Smooth muscle cell (in vitro differentiated cells): ENCODE results near the gene MBD6. TPM values are rescaled to one million over a fixed set of nuclear protein-coding genes. Genes with fewer than 3 reads are reported as not detected.

Experiments used
- DNase-seq: peaks from one replicate; lab custom pipeline; 2025; ENCODE audit not compliant: unreplicated experiment; lab: John Stamatoyannopoulos, UW
- H2AFZ ChIP-seq: fragments of 200-600 bp; sonication (generic); 2 replicates; pipeline ENCODE4 v1.6.0; 2016; ENCODE audit warnings: antibody characterized with exemption, low read depth, mild to moderate bottlenecking
- H3F3A ChIP-seq: fragments of 200-600 bp; sonication (generic); 2 replicates; pipeline ENCODE4 v1.6.0; 2017; ENCODE audit warnings: antibody characterized with exemption, low read depth
- H3K27ac ChIP-seq: fragments of 200-600 bp; sonication (generic); 2 replicates; pipeline ENCODE4 v1.5.1; 2016; ENCODE audit warnings: low read depth, mild to moderate bottlenecking
- H3K27me3 ChIP-seq: fragments of 200-600 bp; sonication (generic); 2 replicates; pipeline ENCODE4 v1.6.1; 2016; ENCODE audit warnings: low read depth, mild to moderate bottlenecking
- H3K36me3 ChIP-seq: fragments of 200-600 bp; sonication (generic); 2 replicates; pipeline ENCODE4 v1.5.1; 2016; ENCODE audit warnings: low read depth
- H3K4me1 ChIP-seq: fragments of 200-600 bp; sonication (generic); 2 replicates; pipeline ENCODE4 v1.5.1; 2016; ENCODE audit warnings: low read depth
- H3K4me2 ChIP-seq: fragments of 200-600 bp; sonication (generic); 2 replicates; pipeline ENCODE4 v1.6.0; 2016; ENCODE audit warnings: mild to moderate bottlenecking
- H3K4me3 ChIP-seq: fragments of 200-600 bp; sonication (generic); 2 replicates; pipeline ENCODE4 v1.5.1; 2016; ENCODE audit warnings: mild to moderate bottlenecking
- H3K79me2 ChIP-seq: fragments of 200-600 bp; sonication (generic); 2 replicates; pipeline ENCODE4 v1.6.0; 2016; ENCODE audit warnings: low read depth, mild to moderate bottlenecking
- H3K9ac ChIP-seq: fragments of 200-600 bp; sonication (generic); 2 replicates; pipeline ENCODE4 v1.6.0; 2016; ENCODE audit warnings: low read depth
- H3K9me3 ChIP-seq: fragments of 200-600 bp; sonication (generic); replicated peaks from 2 replicates; pipeline ENCODE4 v1.5.1; 2016; ENCODE audit warnings: low read depth
- H4K20me1 ChIP-seq: fragments of 200-600 bp; sonication (generic); 2 replicates; pipeline ENCODE4 v1.6.0; 2016; ENCODE audit warnings: low read depth
- WGBS: methylation state at CpG from one replicate; pipeline ENCODE4 v1.1.7; 2016; ENCODE audit warnings: low lambda C conversion rate; 5-methylcytosine and 5-hydroxymethylcytosine counted together
- polyA plus RNA-seq: library from polyadenylated mRNA; unstranded; fragments of >200 nt; fragmentation: Nextera tagmentation; extraction: Ambion mirVana; gene quantifications from 2 replicates; pipeline ENCODE4 v1.2.1, GENCODE V29; 2016
- total RNA-seq: library from RNA; depleted of rRNA; stranded (reverse); fragments of >200 nt; gene quantifications from 2 replicates; pipeline ENCODE4 v1.2.3, GENCODE V29; 2014
- TF ChIP-seq, protein P1 (sequence below): fragments of 200-600 bp; sonication (generic); IDR thresholded peaks from 2 replicates; pipeline ENCODE4 v1.5.1; 2017; ENCODE audit warnings: borderline replicate concordance, mild to moderate bottlenecking, antibody characterized with exemption; ENCODE audit not compliant: insufficient read depth, poor library complexity, severe bottlenecking

Gene MBD6
- total and polyA plus RNA-seq, 2 experiments from 2014 or later = 3.7 to 11.7 TPM

GRCh38 chr12:57521525-57522010 is 1.1 kb upstream of the MBD6 start:
- peaks cover 50% of the 10 kb centered on the region for H3K79me2 ChIP-seq
- peak overlapping the region; percentile 97 for H3K4me3 ChIP-seq
- TF ChIP-seq, protein P1, sequence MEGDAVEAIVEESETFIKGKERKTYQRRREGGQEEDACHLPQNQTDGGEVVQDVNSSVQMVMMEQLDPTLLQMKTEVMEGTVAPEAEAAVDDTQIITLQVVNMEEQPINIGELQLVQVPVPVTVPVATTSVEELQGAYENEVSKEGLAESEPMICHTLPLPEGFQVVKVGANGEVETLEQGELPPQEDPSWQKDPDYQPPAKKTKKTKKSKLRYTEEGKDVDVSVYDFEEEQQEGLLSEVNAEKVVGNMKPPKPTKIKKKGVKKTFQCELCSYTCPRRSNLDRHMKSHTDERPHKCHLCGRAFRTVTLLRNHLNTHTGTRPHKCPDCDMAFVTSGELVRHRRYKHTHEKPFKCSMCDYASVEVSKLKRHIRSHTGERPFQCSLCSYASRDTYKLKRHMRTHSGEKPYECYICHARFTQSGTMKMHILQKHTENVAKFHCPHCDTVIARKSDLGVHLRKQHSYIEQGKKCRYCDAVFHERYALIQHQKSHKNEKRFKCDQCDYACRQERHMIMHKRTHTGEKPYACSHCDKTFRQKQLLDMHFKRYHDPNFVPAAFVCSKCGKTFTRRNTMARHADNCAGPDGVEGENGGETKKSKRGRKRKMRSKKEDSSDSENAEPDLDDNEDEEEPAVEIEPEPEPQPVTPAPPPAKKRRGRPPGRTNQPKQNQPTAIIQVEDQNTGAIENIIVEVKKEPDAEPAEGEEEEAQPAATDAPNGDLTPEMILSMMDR = no peak
- DNase-seq = peak; percentile 35
- peaks cover 55% of the 10 kb centered on the region for H3F3A ChIP-seq
- no peaks in the 10 kb centered on the region for H3K36me3 ChIP-seq
- H3K27ac ChIP-seq = peak overlapping the region; percentile 97
- peak overlapping the region; percentile 44 for H2AFZ ChIP-seq
- 24% methylated on average over 17 of the region's 17 CpGs for WGBS
- H3K4me1 ChIP-seq = peaks cover 34% of the 10 kb centered on the region
- peak overlapping the region; percentile 92 for H3K4me2 ChIP-seq
- H3K9ac ChIP-seq = peak overlapping the region; percentile 91
- no peaks in the 10 kb centered on the region for H3K9me3 ChIP-seq
- H3K27me3 ChIP-seq = no peaks in the 10 kb centered on the region
- peaks cover 61% of the 10 kb centered on the region for H4K20me1 ChIP-seq

DNA sequence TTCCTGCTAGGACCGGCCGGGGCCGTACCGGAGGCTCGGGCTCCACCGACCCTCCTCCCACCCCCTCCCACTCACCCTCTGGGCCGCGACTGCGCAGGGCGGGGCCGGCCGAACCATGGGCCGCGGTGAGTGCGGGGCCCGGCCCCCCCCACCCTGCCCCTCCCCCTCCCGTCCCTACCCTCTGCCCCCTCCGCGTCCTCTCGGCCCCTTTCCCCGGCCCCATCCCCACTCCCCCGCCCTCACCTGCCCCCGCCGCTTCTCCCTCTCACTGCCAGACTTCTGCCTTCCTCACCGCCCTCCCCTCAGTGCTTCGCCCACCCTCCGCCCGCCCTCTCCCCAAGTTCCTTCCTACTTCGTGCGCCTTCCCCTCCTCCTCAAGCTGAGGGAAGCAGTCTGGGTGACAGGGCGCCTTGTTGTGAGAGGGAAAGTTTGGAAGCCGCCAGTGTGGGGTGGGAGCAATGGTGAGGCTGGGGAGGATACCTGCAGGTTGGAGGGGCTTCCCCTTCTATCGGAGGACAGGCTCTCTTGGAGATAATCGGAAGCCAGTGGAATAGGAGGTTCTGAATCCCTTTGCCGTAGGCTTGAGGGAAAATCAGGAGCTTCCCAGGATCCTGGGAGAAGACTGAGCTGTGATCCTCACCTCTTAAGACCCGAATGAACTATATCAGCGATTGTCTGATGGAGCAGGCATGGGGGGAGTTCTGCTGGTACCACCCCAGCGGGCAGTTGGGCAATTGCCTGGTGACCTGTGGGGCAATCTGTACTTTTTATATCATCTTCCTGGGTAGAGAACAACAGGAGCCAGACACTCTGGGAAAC is 472 bp downstream of the MBD6 start:
- H3K27ac ChIP-seq = peak overlapping the region; percentile 97
- peak overlapping the region; percentile 97 for H3K4me3 ChIP-seq
- H3K4me1 ChIP-seq = peaks cover 34% of the 10 kb centered on the region
- H3K79me2 ChIP-seq = peaks cover 46% of the 10 kb centered on the region
- 2% methylated on average over 15 of the region's 38 CpGs for WGBS
- peak overlapping the region; percentile 92 for H3K4me2 ChIP-seq
- H3K27me3 ChIP-seq = no peaks in the 10 kb centered on the region
- DNase-seq = peak; percentile 64
- no peaks in the 10 kb centered on the region for H3K9me3 ChIP-seq
- no peaks in the 10 kb centered on the region for H3K36me3 ChIP-seq
- no peak overlapping the region for H2AFZ ChIP-seq
- peak overlapping the region; percentile 81 for H3K9ac ChIP-seq
- H3F3A ChIP-seq = peaks cover 39% of the 10 kb centered on the region
- TF ChIP-seq, protein P1 = no peak
- peaks cover 51% of the 10 kb centered on the region for H4K20me1 ChIP-seq

DNA sequence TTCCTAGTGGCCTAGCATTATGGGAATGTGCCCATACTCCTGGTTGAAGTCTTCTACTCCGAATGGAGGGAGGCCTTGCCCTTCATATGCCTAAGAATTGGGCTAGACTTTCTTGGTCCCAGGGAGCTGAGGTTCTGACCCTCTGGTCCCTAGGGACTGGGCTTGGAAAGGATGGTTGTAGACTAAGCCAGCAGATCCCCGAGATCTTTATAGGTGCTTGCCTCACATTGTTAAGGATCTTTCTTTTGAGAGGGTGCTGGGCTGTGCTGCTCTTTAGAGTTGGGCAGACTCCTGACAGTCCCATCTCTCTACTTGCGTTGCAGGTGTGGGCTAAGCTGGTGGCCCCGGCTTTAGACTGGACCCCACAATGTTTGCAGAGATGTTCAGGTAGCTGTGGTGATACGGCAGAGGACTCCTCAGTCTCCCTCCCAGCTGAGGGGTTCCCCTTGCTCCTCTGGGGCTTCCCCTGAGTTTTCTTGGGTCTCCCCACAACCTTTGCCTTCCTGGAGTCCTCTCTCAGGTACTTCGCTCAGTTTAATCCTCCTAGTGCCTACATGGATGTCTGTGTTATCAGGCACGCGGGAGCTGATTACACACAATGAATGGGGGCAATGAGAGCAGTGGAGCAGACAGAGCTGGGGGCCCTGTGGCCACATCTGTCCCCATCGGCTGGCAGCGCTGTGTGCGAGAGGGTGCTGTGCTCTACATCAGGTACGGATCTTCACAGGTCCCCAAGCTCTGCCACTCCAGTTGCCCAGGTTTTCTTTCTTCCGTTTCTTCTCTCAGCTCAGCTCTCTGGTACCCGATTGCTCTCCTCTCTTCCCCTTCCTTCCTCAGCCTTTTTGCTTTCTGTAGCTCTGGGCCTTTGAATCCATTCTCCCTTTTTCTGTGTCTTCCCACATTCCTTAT is 1.3 kb downstream of the MBD6 start:
- Histone ChIP-seq H3K9ac (peak overlapping the region; percentile 81), H3K27me3 (no peaks in the 10 kb centered on the region), H3K4me1 (peaks cover 31% of the 10 kb centered on the region), H3K36me3 (no peaks in the 10 kb centered on the region), H3F3A (peaks cover 32% of the 10 kb centered on the region), H3K4me2 (peak overlapping the region; percentile 92), H2AFZ (no peak overlapping the region), H3K27ac (peak overlapping the region; percentile 97), H4K20me1 (peaks cover 42% of the 10 kb centered on the region), H3K9me3 (no peaks in the 10 kb centered on the region), H3K79me2 (peaks cover 37% of the 10 kb centered on the region), H3K4me3 (peak overlapping the region; percentile 97)
- TF ChIP-seq, protein P1 = no peak
- DNase-seq = no peak
- WGBS = 79% methylated on average over 14 of the region's 14 CpGs
